Motor neuron (in vitro differentiated cells): ENCODE results near the gene MRPS27. TPM values are rescaled to one million over a fixed set of nuclear protein-coding genes. Genes with fewer than 3 reads are reported as not detected.

Experiments
- ATAC-seq, 8 experiments: fragments of 200-7000 bp; cut with Tn5 transposase; replicated peaks in 6 of 8; 2 replicates each; pipeline ENCODE4 v1.8.0; 2021; ENCODE audit warnings: mild to moderate bottlenecking in 8 of 8, moderate library complexity in 8 of 8
- H3K27ac ChIP-seq, 2 donors: fragments of 250-450 bp; sonication (Bioruptor Pico); 2 replicates each; pipeline ENCODE4 v1.9.0; 2021; ENCODE audit warnings: antibody characterized with exemption in 2 of 2, mild to moderate bottlenecking in 2 of 2, moderate library complexity in 1 of 2
- H3K4me1 ChIP-seq, 2 donors: fragments of 250-450 bp; sonication (Bioruptor Pico); replicated peaks in 1 of 2; 2 replicates each; pipeline ENCODE4 v1.6.1; 2021; ENCODE audit warnings: antibody characterized with exemption in 2 of 2, mild to moderate bottlenecking in 2 of 2, moderate library complexity in 1 of 2
- H3K4me3 ChIP-seq, 5 donors: fragments of 250-450 bp; sonication (Bioruptor Pico); 2 replicates each; pipeline ENCODE4 v1.9.0; 2021; ENCODE audit warnings: antibody characterized with exemption in 5 of 5, mild to moderate bottlenecking in 5 of 5, moderate library complexity in 4 of 5
- WGBS, 10 experiments: fragments of 450-650 bp; shearing (Covaris generic); methylation state at CpG; one replicate each; pipeline ENCODE4 v1.0.0; 2022; 5-methylcytosine and 5-hydroxymethylcytosine counted together
- in situ Hi-C, 9 experiments: fragments of 400-800 bp; cut with MboI; loops; one replicate each; pipeline ENCODE4 v1.15.0; 2021; ENCODE audit warnings: low sequenced_read_pairs in 9 of 9, low pct_unique_long_range_greater_than_20kb in 2 of 9; ENCODE audit not compliant: unreplicated experiment in 9 of 9
- total RNA-seq, 8 experiments: library from RNA; unstranded; fragments of 300-600 nt; gene quantifications; 2 replicates each; pipeline versions ENCODE4 v1.2.3 to v1.2.4, GENCODE V29; 2022

MRPS27 gene
- total RNA-seq, 8 experiments from 2014 or later, result 37.5 to 93.7 (median 48.1) TPM

DNA sequence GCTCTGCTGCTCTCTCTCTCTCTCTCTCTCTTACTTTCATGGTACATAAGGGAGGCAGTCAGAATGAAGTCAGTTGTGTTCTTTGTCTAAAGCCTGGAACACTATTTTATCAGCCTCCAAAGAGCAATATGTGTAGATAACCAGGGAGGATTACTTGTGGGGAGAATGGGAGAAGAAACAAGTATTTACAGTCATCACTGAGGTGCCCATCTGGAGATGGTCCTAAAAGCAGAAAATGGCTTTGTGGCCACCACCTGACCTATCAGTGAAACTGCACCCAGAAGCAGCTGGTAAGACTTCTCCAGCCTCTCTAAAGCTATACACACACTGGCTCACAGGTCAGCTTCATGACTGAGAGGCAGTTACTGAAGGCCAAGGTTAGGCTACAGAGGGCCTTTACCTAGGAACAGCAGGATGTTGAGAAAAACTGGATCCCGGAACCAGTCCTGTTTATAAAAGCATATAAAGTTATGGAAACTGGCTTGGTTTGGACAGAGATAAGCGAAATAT is 75.1 kb downstream of the MRPS27 start:
- WGBS, 10 experiments, result 89 to 100% (median 100%) methylated on average over 1 to 2 of the region's 2 CpGs
- H3K27ac ChIP-seq, result no peak overlapping the region

DNA sequence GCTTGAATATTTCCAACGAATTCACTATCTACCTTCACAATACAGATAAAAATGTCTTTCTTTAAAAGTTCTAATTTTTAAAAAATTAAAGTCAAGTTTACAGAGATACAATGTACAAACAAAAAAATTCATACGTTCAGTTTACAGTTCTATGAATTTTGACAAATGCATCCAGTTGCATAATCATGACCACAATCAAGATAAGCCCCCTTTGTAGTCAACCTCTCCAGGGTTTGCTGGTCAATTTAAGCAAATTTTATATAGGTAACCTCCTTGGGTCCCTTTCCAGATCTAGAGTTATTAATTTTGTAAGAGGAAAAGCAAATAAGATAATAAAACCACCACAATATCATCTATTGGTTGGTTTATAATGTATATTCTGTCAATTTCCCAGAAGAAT is 76.3 kb downstream of the MRPS27 start:
- Histone ChIP-seq H3K4me3 (no peak overlapping the region), H3K27ac (no peak overlapping the region), H3K4me1 (peaks cover 35 to 46% of the 10 kb centered on the region in 2 donors)
- WGBS, 10 experiments, result 51 to 100% (median 85%) methylated on average over 1 to 2 of the region's 2 CpGs
- no peak for ATAC-seq
- in situ Hi-C loops, result loop anchor here in 1 of 9 experiments (25.0 kb wide), 1 partner anchor 456 kb away; no protein-coding TSS in a partner anchor

More for the DNA sequence above, 75.1 kb downstream of the MRPS27 start:
- no peak overlapping the region for H3K4me3 ChIP-seq
- peak; percentile 41 to 86 (median 52) for ATAC-seq
- in situ Hi-C loops, result loop anchor here in 1 of 9 experiments (25.0 kb wide), 1 partner anchor 458 kb away; no protein-coding TSS in a partner anchor
- H3K4me1 ChIP-seq, result peaks cover 39 to 52% of the 10 kb centered on the region in 2 donors

DNA sequence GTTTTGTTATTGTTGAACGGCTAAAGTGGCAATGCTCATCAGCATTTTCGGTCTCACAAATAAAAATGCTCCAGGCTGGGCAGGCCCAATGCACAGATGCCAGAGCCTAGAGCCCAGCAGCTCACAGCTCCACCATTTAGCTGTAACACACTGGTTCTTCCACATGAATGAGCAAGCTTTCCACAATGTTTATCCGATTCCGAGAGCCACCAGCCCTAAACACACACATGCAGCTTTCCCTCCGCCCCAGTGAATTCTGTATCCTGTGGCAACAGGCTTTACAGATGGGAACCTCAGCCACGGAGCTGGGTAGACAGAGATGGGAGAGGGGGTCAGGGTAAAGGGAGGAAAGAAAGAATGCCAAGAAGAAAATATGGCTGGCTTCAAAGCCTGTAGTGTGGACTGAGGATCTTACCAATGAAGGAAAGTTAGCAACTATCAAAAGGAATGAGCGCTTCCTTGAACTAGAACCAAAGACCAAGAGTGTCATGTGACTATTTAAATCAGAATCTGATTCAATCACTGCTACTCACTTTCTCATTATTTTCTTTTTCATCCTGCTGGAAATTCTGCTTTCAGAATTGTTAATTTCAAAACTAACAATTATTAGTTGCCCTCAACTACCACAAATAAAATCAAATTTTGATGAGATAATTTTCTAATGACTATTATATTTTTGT is 77.1 kb downstream of the MRPS27 start:
- in situ Hi-C loops, result loop anchor here in 1 of 9 experiments (25.0 kb wide), 1 partner anchor 456 kb away; no protein-coding TSS in a partner anchor
- WGBS, 10 experiments, result 13 to 96% (median 34%) methylated on average over 2 to 6 of the region's 7 CpGs; no CpG with 5 or more reads in 1 of the 10 experiments
- Histone ChIP-seq H3K4me1 (peaks cover 28 to 46% of the 10 kb centered on the region in 2 donors), H3K4me3 (peak overlapping the region in 2 of 5 donors; percentile 15 to 19), H3K27ac (peak overlapping the region in 1 of 2 donors; percentile 40)
- ATAC-seq, result peak in 5 of 8 experiments; percentile 82 to 95 (median 91)

DNA sequence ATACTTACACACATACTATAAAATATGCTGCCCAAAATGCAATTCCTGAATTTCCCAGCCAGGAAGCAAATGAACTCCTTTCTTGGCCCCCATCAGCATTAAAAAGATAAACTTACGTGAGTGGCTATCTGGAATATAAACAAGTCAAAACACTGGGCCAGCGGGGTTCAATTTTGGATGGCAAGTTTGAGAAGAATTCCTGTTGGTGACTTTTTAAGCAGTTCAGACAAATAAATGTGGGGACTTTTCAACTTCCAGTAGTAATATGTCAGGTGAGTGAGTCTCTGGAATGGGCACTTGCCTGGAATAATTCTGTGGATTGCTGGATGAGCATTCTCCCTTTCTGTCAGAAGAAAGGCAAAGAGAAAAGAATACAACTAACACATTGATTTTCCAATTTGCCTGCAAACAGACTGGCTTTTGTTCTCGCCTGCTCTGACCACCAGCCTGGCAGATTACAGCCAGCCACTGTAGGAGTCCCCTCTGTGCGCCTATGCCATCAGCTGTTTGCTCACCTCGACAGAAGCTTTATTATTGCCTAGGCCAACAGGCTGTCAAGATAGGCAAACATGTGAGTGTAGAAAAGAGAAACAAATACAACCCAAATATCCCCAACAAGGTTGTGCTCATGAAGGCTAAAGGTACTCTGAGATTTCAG is 78.6 kb downstream of the MRPS27 start:
- 37 to 100% (median 80%) methylated on average over 2 to 3 of the region's 5 CpGs; no CpG with 5 or more reads in 3 of the 10 experiments for WGBS, 10 experiments
- in situ Hi-C loops, result loop anchor here in 1 of 9 experiments (25.0 kb wide), 1 partner anchor 454 kb away; no protein-coding TSS in a partner anchor
- ATAC-seq, result peak in 5 of 8 experiments; percentile 35 to 52 (median 47)
- H3K27ac ChIP-seq, result no peak overlapping the region
- peaks cover 26 to 46% of the 10 kb centered on the region in 2 donors for H3K4me1 ChIP-seq
- H3K4me3 ChIP-seq, result no peak overlapping the region

GRCh38 chr5:72238712-72239445 is 81.2 kb downstream of the MRPS27 start:
- in situ Hi-C loops, result loop anchor here in 1 of 9 experiments (25.0 kb wide), 1 partner anchor 452 kb away; no protein-coding TSS in a partner anchor
- no peak overlapping the region for H3K27ac ChIP-seq
- no peak overlapping the region for H3K4me3 ChIP-seq
- peaks cover 24 to 28% of the 10 kb centered on the region in 2 donors for H3K4me1 ChIP-seq
- 22 to 100% (median 75%) methylated on average over 1 to 5 of the region's 5 CpGs; no CpG with 5 or more reads in 2 of the 10 experiments for WGBS, 10 experiments
- ATAC-seq, result no peak

DNA sequence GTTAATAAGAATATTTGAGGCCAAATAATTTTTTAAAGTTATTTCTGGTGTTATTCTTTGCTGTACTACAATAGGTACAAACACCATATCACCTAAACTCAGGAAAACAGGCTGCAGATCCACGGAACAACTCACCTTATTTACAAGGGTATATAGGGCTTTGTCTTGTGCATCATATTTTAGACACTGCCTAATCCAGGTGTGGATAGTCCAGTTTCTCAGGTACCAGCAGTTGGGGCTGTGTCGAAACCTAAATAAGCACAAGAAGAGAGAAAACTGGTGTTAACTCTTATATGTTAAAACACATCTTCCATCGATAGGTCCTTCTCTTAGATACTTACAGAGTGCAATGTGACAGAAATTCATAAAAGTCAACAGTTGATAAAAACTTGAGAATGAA is 82.2 kb downstream of the MRPS27 start:
- WGBS, 10 experiments, result 80 to 100% (median 98%) methylated on average over 1 to 3 of the region's 3 CpGs
- Histone ChIP-seq H3K4me3 (no peak overlapping the region), H3K4me1 (peaks cover 22 to 23% of the 10 kb centered on the region in 2 donors), H3K27ac (no peak overlapping the region)
- in situ Hi-C loops, result loop anchor here in 1 of 9 experiments (25.0 kb wide), 1 partner anchor 451 kb away; no protein-coding TSS in a partner anchor
- no peak for ATAC-seq

- Histone ChIP-seq H3K4me1 (peaks cover 20 to 22% of the 10 kb centered on the region in 2 donors), H3K4me3 (no peak overlapping the region), H3K27ac (no peak overlapping the region)
- 83 to 100% (median 100%) methylated on average over 1 to 2 of the region's 2 CpGs for WGBS, 10 experiments
- in situ Hi-C loops, result loop anchor here in 1 of 9 experiments (25.0 kb wide), 1 partner anchor 450 kb away; no protein-coding TSS in a partner anchor
- ATAC-seq, result no peak
Observed at GRCh38 chr5:72237415-72237814, 82.6 kb downstream of the MRPS27 start.

DNA sequence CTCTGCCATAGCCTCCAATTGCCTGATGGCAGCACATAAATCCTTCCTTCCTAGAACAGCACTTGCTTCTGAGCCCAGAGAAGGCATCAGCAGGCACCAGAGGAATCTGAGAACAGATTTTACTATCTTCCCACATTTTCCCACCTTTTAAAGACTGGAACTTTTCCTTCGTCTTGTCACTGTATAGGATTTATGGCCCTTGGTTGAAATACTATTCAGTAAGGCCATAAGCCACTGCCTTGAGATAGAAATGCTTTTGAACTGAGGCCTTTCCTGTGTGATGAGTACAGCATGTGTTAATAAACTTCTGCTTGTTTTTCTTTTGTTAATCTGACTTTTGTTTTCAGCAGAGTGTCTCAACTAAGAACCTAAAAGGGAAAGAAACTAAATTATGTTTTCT is 84.3 kb downstream of the MRPS27 start:
- Histone ChIP-seq H3K27ac (no peak overlapping the region), H3K4me1 (peaks cover 6 to 17% of the 10 kb centered on the region in 2 donors), H3K4me3 (no peak overlapping the region)
- WGBS, 10 experiments, result 43 to 100% (median 60%) methylated on average over 1 of the region's 1 CpG; no CpG with 5 or more reads in 4 of the 10 experiments
- in situ Hi-C loops, result loop anchor here in 1 of 9 experiments (25.0 kb wide), 1 partner anchor 448 kb away; no protein-coding TSS in a partner anchor
- no peak for ATAC-seq

DNA sequence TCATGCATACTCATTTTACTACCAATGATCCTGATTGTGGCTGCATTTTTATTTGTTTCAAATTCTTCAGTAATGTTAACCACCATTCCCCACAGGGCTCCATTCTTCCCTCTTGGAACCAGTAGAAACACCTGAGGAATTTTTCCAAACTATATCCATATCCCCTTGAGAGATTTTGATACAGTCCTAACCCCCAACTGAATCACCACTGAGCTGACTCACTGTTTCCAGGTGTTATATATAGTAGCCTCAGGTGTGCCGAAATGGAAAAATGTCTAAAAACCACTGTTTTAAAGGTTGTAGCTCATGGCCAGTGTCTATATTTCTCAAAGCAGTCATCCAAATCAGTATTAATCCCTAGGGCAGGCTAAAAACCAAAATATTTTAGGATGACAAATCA is 85.2 kb downstream of the MRPS27 start:
- 90 to 100% (median 100%) methylated on average over 1 of the region's 1 CpG; no CpG with 5 or more reads in 4 of the 10 experiments for WGBS, 10 experiments
- in situ Hi-C loops, result loop anchor here in 1 of 9 experiments (25.0 kb wide), 1 partner anchor 448 kb away; no protein-coding TSS in a partner anchor

DNA sequence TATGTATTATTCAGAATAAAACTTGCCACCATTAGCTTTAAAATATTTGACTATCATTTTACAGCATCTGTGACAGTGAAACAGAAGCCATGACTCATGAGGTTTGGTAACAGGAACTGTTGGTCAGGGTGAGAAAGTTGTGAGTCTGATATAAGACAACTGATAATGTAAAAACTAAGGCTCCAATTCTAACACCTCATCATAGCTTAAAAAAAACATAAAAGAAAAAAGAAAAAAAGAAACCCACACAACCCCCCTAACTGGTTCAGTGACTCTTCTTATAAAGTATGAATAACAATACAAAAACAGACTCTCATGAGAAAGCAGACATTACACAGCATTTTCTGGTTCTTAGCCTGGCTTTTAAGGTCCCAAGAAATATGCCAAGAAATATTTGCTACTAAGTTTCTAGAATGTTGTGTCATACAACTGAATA is 85.8 kb downstream of the MRPS27 start:
- Histone ChIP-seq H3K27ac (no peak overlapping the region), H3K4me1 (peaks cover 6 to 17% of the 10 kb centered on the region in 2 donors), H3K4me3 (no peak overlapping the region)
- peak in 2 of 8 experiments; percentile 51 to 80 for ATAC-seq
- in situ Hi-C loops, result loop anchor here in 1 of 9 experiments (25.0 kb wide), 1 partner anchor 447 kb away; no protein-coding TSS in a partner anchor

More for the DNA sequence above, 85.2 kb downstream of the MRPS27 start:
- H3K27ac ChIP-seq, result no peak overlapping the region
- no peak for ATAC-seq
- no peak overlapping the region for H3K4me3 ChIP-seq
- H3K4me1 ChIP-seq, result peaks cover 6 to 17% of the 10 kb centered on the region in 2 donors

DNA sequence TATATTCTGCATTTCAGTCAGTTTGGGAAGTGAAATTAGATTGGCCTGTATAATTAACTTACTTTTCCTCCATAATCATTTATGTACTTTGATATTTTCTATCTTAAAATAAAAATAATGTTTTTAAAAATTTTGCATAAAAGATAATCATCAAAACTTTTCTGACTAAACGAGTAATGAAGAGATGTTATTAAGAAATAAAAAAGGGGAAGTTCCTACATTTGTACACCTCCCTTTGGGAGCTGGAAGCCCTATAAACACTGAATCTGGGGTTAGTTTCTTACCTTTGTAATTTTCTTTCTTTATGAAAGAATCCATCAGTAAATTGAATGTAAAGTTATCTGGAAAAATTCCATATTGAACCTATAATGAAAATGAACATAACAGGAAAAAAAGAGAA is 86.2 kb downstream of the MRPS27 start:
- Histone ChIP-seq H3K27ac (no peak overlapping the region), H3K4me3 (no peak overlapping the region), H3K4me1 (peaks cover 6 to 17% of the 10 kb centered on the region in 2 donors)
- no peak for ATAC-seq
- WGBS, 10 experiments, result 53 to 100% (median 93%) methylated on average over 1 of the region's 1 CpG
- in situ Hi-C loops, result loop anchor here in 1 of 9 experiments (25.0 kb wide), 1 partner anchor 447 kb away; no protein-coding TSS in a partner anchor

GRCh38 chr5:72232838-72233237 is 87.2 kb downstream of the MRPS27 start:
- 60 to 100% (median 88%) methylated on average over 1 to 2 of the region's 2 CpGs; no CpG with 5 or more reads in 1 of the 10 experiments for WGBS, 10 experiments
- Histone ChIP-seq H3K4me1 (peaks cover 6 to 17% of the 10 kb centered on the region in 2 donors), H3K4me3 (no peak overlapping the region), H3K27ac (no peak overlapping the region)
- ATAC-seq, result no peak
- in situ Hi-C loops, result loop anchor here in 1 of 9 experiments (25.0 kb wide), 1 partner anchor 446 kb away; no protein-coding TSS in a partner anchor
